ENCODE data around the gene C1orf122.

C1orf122 gene

DNA sequence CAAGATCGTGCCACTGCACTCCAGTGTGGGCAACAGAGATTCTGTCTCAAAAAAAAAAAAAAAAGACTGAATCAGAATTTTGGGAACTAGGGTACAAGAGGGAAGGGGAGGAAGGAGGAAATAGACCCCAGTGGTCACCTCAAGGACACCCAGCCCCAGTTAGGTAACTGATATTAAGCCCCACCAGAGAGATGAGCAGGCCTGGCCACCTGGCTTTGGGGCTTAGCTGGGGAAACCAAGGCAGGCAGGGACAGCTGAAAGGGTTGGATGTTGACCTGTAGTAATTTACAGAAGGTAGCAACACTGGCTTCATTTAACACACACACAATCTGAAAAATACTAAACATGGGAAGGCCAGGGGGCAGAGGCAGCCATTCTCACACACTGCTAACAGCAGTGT is 5.2 kb upstream of the C1orf122 start:
- no peak for DNase-seq

DNA sequence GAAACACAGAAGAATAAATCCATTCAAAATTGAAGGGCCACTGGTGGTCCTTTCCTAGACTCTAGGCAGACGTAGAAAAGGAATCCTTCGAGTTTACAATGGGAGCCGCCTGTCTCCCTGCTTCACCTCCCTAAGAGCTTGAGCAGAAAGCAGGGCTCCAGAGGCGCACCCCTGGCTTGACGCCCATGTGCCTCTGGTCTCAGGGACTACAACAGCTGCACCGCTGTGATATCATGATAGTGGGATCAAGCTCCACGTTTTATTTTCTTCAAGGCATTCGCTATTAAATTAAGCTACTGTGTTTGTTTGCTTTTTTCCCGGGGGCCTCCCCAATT is 403 bp upstream of the C1orf122 start:
- DNase-seq: no peak

DNA sequence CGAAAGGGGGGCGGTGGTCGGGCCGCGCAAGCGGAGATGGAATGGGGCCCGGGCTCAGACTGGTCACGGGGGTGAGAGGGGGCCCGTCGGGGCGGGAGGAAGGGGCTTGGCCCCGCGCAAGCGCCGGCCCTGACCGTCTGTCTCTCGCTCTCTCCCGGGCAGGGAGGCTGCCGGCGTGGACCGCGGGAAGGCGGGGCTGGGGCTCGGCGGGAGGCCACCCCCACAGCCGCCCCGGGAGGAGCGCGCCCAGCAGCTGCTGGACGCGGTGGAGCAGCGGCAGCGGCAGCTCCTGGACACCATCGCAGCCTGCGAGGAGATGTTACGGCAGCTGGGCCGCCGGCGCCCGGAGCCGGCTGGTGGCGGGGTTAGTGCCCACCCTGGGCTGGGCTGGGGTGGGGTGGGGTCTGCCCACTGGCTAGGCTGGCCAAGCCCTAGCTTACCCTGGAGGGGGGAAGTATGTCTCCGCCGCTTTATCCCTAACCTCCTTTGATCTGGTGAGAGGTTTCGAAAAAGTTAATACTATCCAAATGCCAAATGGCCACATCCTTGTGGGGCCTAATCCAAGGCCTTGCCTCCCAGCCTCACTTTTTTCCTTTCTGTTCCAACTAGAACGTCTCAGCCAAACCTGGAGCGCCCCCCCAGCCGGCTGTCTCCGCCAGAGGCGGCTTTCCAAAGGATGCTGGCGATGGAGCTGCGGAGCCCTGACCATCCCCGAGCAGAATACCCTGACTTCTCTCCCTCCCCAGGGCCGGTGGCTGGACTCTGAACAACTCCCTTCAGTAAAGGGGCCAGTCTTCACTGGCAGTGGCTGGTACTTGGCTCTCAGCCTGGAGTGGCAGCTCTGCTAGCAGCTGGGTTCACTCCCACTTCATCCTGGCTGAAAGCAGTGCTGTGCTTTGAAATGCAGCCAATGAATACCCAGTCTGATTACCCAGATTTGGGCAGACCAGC is 1.1 kb downstream of the C1orf122 start:
- DNase-seq: peak; percentile 81

DNA sequence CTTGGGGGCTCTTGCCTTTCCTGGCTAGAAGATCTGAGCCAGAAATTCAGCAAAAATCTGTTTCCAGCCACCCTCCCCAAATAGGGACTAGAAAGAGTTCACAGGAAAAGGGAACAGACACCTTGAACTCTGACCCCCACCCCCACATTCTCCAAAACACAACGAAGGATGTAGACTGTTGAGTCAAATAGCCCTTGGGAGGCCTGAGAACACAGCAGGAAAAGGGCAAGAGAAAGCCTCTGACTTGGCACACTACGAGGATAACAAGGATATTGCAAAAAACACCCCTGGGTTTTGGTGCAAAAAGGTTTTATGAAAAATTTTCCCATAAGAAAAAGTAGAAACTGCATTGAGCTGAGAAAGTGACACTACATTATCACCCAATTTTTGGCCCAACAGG is 2.4 kb downstream of the C1orf122 start:
- DNase-seq: no peak

DNA sequence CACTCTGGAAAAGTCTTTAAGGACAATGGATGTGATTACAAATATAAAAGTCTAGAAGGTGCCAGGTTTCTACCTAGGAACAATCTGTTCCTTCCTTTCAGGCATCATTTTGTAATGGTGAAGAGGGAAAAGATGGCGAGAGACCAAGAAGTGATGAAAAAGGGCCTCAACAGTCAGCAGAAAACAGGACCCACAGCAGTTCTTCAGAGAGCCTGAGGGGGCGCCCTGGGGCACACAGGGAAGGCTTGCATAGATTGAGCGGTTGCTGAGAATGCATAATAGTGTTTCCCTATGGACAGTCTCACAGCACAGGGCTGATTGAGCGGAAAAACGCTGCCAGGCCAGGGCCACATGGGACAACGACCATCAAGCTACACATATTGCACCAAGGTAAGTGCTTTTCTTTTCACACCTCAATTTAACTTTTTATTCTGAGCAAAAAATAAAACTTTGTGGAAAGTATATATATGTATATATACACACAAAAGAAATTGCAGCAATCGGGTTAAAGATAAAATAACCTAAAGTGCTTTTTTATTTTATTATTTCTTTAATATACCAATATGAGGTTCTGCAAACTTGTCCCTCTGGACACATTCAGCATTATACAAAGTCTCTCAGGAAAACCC is 3.6 kb downstream of the C1orf122 start:
- DNase-seq: peak; percentile 74

DNA sequence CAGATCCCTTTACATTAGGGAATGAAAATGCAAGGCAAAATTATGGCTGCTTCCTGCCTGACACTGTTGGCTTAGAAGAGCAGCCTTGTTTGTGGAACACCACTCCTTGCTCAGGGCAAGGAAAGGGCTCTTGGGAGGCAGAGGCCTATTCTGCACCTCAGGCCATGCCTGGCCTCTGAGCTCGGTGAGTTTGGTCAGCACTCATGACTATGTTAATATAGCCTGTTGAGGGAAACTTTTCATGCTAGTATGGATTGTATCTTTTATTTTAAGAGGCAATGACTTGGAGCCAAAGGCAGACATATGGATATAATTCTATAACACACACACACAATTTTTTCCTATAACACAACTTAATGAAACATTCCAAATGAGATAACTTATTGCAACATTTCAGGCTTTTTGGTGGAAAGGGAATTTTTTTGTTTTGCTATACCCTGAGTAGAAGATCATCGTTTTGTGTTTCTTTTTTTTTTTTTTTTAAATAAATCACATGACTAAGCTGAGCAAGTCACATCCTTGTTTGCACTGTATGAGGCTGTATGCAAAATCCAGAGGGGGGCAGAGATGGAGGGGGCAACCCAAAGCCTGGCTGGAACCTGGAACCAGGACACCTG is 6.0 kb downstream of the C1orf122 start:
- no peak for DNase-seq

DNA sequence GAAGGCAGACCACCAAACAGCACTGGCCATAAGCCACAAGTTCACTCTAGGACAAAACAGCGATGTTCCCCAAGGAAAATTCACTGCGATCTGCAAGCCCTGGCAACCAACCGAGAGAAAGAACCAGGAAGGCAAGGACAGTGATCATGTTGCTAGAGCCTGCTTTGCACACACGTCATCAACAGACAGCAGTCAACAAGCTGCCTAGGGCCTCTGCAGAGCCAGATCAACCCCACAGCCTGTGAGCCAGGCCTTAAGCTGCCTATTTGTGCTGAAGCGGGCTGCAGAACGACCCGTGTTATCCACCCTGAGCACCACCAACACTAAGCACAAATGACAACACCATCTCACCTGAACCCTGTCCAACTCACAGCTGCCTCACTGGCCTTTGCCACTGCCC is 6.7 kb downstream of the C1orf122 start:
- no peak for DNase-seq

DNA sequence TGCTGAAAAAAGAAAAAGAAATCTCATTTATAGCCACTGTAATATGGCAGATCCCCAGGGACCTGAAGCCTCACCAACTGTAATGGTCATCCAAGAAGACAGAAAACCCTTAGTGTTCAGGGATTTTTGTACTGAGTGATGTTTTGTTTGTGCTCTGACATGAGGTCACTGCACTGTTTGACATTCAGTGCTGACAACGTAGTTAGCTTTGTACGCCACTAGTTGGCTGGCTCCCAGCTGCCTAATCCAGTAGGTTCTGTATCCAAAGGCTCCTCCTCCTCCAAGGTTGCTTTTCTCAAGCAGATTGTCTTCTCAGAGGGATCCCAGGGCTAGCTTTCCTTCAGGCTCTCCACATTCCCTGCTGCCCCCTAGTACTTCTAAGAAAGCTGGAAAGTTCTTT is 9.9 kb downstream of the C1orf122 start:
- no peak for DNase-seq

DNA sequence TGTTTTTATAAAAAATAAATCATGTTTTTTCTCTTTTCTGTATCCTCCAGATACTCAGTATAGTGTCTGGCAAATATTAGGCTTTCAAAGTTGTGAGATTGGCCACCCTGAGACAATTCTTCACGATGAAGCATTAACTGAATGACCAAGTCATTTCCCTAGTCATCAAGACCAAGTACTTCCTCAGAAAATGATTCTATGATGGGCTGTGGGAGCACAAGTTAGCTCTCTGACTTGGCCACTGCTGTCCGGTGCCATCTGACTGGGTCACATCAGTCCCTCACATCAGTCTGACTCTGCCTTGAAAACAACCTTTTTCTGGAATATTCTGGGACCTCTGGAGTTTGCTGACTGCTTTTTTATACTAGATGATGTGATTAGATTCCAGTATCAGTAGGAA is 13.9 kb downstream of the C1orf122 start:
- no peak for DNase-seq

DNA sequence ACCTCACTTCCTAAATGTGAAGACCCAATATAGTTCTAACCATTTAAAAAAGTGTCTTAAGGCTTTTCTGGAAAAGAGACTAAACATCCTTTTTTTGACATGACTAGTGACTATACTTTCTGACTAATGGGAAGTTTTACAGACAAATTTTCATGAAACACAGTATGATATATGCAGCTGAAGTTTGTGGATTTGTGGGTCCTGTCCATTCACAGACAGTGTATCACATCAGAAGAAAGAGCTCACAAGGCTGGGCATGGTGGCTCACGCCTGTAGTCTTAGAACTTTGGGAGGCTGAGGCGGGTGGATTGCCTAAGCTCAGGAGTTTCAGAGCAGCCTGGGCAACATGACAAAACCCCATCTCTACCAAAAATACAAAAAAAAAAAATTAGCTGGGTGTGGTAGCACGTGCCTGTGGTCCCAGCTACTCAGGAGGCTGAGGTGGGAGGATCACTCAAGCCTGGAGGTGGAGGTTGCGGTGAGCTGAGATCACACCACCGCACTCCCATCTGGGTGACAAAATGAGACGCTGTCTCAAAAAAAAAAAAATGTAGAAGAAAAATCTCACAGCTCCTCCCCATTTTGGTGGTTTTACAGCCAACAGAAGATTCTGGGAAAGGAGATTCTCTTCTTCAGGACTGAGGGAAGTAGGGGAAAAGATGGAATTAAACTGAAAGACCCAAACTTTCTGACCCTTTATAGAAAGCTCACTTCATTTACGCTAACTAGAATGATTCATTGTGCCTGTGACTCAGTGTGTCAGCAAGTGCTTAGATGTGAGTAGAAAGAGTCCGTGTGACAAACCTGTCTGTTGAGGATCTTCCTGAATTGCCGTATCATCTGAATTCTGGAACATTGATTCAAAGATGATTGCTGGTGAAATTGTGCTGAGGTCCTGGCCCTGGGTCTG is 15.6 kb downstream of the C1orf122 start:
- no peak for DNase-seq

DNA sequence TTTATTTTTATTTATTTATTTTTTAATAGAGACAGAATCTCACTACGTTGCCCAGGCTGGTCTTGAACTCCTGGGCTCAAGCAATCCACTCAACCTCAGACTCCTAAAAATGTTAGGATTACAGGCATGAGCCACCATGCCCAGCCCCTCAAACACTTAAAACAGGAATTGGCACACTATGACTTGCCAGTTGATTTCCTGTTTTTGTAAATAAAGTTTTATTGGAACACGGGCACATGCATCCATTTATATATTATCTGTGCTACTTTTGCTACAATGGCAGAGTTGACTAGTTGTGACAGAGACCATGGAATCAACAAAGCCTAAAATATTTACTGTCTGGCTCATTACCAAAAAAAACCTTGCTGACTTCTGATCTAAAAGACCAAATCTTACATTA is 16.4 kb downstream of the C1orf122 start:
- DNase-seq: no peak

DNA sequence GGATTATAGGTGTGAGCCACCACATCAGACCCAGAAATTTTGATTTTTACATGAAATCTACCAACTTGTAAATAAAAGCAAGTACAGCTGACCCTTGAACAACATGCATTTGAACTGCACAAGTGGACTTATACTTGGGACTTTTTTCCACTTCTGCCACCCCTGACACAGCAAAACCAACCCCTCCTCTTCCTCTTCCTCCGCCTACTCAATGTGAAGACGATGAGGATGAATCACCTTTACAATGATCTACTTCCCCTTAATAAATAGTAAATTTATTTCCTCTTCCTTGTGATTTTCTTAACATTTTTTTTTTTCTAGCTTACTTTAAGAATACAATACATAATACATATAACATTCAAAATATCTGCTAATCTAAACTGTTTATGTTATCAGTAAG is 17.9 kb downstream of the C1orf122 start:
- no peak for DNase-seq

DNA sequence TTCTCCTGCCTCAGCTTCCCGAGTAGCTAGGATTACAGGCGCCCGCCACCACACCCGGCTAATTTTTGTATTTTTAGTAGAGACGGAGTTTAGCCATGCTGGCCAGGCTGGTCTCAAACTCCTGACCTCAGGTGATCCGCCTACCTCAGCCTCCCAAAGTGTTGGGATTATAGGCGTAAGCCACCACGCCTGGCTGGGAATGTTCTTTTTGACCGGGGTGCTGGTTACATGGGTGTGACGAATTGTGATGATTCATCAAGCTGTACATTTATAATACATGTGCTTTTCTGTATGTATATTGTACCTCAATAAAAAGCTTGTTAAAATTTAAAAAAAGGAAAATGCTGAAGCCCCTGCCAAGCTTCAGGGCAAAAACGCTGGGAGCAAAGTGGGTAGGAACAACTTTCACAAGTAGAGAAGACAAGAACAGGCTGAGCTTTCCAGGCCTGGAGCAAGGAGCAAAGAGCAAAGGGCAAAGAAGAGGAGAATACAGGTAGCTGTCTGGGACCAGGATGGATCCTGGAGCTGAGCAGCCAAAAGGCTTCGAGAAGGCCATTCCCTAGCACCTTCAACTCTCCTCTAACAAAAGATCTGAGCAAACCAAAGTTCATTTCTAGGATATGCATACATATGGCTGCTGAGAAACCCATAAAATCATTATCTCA is 21.0 kb downstream of the C1orf122 start:
- DNase-seq: no peak

DNA sequence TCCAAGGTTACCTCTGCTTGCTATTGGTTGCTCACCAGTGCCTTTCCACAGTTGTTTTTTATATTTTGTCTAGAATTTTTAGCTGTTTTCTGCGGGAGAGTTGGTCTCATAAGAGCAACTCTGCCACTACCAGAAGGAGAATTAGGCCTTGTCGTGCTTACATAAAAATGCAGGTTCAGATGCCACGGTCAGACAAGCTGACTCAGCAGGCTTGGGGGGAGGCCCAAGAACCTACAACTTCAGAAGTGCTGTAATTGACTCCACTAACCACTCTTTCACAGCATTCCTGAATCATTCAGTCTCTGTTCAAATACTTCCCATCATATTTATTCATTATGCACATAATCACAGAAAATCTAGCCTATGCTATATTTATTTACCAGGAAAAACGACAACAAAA is 23.5 kb downstream of the C1orf122 start:
- no peak for DNase-seq

DNA sequence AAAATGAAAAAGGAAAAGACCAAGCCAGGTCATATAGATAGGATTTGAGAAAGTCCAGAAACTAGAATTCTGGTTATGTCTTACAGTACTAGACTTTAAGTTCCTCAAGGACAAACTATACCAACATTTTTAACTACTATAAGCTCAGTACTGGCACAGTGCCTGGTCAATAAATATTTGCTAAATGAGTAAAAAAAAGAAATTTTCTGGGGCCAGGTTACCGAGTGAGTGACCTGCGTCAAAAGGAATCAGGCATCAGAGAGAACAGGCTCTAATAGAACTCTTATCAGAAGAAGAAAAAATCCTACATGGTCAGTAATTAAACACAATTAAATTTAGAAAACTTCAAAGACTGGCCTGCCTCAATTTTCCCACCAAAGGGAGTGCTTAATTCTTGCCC is 24.2 kb downstream of the C1orf122 start:
- DNase-seq: no peak

DNA sequence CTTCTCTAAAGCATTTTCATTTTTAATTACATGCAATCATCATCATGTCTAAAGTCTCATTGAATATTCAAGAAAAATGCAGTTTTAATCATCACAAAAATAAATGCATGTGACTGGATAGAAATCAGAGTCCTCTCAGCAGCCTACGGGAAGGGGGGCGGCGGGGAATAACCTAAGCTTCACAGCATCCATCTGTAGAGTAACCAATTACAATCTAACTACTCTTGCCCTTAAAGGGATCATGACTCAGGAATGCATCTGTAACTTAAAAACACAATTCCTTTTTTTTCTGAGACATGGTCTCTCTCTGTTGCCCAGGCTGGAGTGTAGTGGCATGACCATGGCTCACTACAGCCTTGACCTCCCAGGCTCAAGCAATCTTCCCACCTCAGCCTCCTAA is 29.2 kb downstream of the C1orf122 start:
- no peak for DNase-seq

DNA sequence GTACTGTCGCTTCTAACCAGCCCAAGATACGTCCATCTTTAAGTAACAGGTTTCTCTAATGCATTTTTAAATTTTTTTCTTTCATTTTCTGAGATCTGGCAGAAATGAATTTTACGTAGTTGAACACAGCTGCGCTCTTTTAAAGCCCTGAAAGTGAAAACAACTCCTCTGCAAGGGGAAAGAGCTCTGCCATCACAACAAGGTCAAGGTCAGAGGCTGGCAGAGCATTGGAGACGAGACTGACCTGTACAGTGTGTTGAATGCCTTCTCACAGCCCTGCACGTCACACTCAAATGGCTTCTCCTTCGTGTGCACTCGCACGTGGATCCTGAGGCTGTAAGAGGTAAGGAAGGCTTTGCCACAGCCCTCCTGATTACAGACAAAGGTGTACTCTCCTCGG is 32.1 kb downstream of the C1orf122 start:
- no peak for DNase-seq

DNA sequence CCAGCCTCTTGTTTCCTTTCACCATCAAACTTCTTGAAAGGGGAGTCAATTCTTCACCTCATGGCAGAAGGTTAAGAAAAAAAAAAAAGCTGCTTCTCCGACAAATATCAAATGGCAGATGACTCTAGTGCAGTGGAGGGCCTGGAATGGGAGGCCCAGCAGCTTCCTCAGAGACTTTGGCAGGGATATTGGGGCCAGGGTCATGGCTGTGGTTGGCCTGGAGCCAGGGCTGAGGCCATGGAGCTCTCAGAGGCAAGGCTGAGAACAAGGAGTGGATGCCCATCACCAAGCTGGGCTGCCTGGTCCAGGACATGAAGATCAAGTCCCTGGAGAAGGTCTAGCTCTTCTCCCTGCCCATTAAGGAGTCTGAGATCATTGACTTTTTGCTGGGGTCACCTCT is 33.1 kb downstream of the C1orf122 start:
- DNase-seq: no peak

DNA sequence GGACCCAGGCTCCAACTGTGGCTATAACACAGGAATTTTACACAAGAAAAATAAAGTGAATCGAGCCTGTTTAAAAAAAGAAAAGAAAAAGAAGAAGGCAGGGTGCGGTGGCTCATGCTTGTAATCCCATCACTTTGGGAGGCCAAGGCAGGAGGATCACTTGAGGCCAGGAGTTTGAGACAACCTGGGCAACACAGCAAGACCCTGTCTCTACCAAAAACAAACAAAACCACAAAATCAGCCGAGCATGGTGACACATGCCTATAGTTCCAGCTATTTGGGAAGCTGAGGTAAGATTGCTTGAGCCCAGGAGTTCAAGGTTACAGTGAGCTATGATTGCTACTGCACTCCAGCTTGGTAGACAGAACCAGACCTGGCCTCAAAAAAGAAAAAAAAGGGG is 34.1 kb downstream of the C1orf122 start:
- DNase-seq: no peak

DNA sequence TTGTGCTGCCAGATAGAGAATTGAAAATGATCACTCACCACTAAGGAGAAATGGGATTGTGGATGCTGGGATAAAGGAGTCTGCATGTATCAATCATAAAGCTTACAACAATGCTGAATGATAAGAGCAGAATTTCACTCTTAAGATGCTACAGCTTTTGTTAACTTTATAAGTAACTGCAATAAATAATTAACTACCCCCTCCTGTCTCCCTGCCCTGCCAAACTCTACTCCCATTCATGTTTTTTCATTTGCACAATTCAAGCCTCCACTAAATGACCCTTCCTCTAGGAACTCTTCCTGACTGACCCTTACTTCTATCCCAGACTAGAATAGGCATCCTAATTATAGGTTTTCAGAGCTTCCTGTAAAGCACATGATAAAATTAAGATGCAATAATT is 36.9 kb downstream of the C1orf122 start:
- DNase-seq: no peak

DNA sequence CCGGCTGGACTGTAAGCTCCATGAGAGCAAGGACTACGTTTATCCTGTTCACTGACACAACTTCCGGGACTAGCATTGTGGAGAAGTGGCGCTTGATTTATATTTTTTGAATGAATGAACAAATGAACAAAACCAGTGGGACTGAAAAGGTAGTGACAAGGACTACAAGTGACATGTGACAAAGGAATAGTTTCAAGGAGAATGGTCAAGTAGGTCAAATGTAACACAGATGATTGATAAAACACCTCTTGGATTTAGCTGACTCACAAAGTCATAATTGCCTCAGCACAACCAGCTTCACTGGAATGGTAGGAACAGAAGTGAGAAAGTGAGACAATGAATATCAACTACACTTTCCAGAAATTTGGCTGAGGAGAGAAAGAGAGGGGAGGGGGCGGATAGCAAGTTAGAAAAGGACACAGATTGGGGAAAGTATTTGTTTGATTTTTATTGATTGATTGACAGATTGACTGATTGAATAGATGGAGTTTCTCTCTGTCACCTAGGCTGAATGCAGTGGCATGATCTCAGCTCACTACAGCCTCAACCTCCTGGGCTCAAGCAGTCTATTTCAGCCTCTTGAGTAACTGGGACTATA is 37.6 kb downstream of the C1orf122 start:
- DNase-seq: no peak

DNA sequence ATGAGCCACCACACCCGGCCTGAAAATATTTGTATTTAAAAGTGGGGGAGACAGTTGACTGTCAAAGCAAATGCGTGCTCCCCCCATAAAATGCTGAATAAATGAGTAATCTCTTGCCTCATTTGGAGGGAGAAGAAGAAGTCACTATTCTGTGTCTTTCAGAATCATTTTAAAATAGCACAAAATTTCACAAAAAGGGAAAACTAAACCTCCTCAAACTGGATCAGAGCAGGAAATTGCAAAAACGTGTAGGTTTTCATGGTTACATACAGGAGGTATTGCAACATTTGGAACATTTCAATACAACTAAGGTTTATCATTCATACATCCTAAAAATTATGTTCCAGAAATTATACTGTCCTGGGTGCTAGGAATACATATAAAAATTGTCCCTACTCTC is 38.2 kb downstream of the C1orf122 start:
- no peak for DNase-seq

All from NCI-H345 (cell line).